Measurements from ENCODE around the gene DLGAP5.

Gene DLGAP5

DNA sequence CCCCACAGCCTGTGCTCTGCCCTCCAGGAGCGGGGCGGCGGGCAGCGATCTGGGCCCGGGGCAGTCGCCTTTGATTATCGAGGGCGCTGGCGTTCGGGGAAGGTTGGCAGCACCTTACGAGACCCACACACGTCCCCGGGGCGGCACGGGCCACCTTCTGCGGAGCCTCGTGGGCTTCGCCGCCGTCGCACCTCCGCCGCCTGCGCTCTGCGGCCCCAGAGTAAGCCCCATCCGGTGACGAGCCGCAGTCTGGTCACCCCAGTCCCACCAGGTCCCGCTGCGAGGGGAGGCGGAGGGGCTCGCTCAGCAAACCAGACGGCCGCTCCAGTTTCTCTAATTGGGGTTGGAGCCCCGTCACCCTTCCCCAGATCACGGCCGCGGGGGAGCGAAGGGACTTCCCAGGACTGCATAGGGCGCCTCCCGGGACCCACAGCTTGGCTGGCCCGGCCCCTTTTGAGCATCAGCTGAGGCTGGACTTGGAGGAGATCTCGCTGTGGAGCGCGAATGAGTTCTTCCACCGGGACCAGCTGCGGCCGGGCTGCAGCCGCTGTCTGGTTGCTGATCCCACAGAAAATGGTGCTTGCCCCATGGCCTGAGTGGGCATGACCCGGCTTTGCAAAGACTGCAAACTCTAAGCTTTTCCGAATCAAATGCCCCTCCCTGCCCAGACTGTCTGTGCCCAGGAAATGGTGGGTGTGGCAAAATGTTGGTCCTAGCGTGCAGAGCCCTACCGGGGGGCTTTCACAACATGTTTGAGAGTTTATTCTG is 61.8 kb downstream of the DLGAP5 start:
- peak; percentile 59 for DNase-seq

DNA sequence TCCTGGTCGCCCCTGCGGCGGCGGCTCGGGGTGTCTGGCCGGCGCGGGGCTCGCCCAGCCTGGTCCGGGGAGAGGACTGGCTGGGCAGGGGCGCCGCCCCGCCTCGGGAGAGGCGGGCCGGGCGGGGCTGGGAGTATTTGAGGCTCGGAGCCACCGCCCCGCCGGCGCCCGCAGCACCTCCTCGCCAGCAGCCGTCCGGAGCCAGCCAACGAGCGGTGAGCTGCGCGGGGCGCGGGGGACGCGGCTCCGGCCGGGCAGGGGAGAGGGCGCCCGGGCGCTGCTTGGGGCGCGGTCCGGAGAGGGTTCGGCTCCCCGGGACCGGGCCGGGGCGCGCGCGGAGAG is 62.3 kb downstream of the DLGAP5 start, which contains the start of gene LGALS3:
Gene LGALS3, plus strand, starts transcription at position 167 of the 342 bp plus-strand sequence. CDS start 8,122 bp downstream, outside the sequence.
- peak; percentile 33 for DNase-seq

DNA sequence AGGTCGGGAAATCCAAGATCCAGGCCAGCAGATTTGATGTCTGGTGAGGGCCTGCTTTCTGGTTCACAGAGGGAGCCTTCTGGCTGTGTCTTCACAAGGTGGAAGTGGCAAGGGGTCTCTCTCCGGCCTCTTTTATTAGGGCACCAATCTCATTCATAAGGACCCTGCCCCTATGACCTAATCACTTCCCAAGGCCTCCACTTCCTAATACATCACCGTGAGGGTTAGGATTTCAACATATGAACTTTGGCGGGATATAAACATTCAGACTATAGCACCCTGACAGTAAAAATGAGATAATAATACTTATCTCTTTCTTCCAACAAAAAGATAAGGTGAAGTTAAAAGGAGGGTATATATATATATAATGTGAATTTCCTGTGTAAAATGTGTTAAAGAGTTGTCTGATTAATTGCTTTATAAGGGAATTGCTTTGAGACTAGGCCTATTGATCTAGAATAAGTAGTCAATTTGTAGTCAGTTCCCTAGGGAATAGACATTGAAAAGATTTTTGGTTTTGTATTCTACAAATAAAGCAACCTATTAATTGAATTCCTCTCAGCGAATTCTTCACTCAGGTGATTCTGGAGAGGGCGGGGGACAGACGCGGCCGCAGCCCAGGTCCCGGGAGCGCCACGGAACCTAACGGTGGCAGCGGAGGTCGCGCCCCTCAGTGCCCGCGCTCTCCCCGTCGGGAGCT is 62.8 kb downstream of the DLGAP5 start:
- DNase-seq: no peak

DNA sequence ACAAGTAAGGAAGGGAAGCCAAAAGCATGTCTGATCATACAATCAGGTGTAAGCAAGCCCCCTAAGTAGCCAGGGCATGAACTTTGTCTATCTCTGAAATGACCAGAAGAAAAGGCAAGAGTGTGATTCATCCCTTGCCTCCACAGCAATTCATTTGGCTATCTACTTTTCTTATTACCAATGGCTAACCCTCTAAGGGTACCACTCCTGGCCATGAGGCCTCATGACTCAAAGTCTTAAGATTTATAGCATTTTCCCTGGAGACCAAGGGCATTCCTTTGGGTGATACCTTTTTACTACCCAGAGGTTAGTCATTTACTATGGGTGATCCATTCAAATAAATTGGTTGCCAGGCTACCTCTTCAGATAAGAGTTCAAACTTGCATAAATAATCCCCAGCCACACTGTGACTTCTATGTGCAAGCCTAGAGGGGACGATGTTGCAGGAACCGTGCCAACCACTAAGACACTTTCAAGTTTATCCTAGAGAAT is 63.9 kb downstream of the DLGAP5 start:
- DNase-seq: no peak

DNA sequence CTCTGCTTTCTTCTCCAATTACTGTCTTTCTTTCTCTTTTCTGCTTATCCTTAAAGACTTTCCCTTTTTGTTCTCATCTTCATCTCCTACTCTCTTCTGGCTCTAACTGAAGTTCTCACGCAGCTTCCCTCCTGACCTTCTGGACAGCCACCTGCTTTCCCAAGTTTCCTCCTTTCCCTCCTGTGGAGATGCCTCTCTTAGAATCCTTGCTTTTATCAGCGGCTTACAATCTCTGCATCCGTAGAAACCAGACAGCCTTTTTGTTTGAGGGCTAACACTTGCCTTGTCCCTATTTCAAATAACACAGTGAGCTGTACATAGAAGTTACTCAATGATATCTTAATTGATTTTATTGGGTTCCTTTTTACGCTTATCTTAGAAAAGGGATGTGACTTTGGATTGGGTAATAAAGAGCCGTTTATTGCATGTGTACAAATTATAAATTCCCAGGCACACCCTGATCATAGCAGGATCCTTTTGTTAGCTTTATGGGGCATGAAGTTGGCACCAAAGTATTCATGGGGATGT is 64.4 kb downstream of the DLGAP5 start:
- no peak for DNase-seq

DNA sequence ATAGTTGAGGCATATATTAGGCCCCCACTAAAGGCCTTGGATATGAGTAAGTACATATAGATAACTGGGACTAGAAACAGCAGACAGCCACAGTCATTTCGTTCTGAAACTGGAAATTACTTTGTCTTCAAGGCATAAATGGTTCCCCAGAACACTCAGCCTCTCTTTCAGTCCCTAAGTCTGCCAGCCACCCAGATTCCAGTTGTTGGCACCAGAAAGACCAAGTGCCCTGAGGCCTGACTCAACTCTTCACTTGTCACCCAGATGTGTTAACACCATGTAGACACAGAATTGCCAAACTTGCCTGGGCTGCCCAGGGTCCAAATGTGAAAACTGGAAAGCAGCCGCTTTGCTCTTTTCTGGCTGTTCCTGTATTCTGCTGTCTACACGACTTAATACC is 65.4 kb downstream of the DLGAP5 start:
- DNase-seq: no peak

DNA sequence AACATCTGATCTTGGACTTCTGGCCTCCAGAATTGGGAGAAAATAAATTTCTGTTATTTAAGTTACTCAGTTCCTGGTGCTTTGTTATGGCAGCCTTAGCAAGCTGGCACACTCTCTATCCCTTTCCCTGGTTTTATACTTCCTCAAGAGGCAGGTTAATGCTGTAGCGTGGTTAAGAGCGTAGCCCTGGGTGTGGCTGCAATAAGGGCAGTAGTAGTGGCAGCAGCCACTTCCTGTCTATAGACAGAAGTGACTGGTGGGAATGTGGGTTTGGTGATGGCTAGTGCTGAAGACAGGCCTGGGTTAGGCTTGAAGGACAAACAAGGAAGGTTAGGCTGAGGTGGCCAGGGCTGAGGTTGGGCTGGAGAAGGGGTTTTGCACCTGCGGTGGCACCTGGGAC is 66.0 kb downstream of the DLGAP5 start:
- DNase-seq: peak; percentile 21

DNA sequence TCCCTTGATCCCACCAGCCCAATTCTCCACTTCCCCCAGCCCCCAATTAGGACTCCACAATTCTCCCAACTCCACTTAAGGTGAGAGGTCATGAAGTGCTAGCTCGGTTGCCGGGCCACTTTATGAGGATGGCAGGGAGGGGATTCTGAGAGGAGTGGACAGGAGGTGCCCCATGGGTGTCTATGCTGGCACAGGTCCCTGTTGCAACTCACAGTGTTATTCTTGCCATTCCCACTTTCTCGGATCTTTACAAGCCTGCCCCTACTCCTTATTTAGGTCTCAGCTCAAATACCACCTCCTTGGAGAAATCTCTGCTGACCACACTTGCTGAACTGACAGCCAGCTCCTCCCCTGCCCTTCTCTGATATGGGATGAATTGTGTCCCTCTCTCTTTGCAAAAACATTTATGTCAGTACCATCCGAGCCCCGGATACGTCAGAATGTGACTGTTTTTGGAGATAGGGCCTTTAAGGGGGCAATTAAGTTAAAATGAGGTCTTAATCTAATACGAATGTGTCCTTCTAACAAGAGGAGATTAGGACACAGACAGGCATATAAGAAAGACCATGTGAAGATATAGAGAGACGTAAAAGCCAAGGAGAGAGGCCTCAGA is 66.5 kb downstream of the DLGAP5 start:
- no peak for DNase-seq

DNA sequence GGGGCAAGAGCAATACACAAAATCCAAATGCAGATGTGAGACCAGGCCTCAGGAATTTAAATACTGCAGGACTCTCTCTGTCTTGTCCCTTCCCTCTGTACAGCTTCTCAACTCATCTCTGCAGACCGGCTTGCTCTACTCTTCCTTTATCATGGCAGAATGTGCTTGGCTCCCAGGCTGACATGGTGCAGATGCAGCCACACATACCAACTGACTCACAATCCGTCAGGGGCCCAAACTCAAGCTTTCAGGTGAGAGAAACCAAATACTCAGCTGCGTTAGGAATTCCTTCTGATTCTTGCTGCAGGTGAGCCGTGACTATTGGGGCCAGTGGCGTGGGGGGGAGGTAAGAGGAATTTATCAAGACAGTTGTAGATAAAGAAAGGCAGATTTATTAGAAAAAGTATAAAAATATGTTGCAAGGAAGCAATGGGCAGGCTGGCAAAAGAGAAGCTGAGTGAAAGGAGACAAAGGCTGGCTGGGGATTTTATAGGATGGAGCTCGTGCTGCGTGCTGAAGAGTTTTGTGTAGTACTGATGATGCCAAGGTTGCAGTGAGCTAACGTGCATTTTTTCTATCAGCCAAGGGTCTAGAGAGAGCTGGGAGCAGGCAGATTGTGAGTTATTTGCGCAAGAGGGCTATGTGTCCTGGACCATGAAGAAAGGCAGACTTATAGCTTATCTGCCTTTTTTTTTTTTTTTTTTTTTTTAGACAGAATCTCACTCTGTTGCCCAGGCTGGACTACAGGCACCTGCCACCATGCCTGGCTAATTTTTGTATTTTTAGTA is 67.3 kb downstream of the DLGAP5 start:
- no peak for DNase-seq

DNA sequence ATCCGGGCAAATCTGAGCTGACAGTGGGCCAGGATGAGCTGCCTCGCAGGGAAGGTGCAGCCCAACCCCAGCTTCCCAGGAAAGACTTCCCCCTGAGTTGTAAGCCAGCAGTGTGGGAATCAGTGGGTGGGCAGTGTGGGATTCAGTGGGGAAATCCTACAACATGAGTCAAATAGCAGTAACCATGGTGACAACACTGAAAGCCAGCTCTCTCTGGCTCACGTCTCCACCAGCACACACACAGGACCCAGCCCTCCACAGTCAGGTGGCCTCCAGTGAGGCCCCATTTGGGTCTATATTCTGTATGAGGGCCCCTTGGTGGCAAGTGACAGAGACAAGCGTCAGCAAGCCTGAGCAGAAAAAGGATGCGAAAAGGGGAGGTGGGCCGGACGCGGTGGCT is 68.3 kb downstream of the DLGAP5 start:
- DNase-seq: no peak

DNA sequence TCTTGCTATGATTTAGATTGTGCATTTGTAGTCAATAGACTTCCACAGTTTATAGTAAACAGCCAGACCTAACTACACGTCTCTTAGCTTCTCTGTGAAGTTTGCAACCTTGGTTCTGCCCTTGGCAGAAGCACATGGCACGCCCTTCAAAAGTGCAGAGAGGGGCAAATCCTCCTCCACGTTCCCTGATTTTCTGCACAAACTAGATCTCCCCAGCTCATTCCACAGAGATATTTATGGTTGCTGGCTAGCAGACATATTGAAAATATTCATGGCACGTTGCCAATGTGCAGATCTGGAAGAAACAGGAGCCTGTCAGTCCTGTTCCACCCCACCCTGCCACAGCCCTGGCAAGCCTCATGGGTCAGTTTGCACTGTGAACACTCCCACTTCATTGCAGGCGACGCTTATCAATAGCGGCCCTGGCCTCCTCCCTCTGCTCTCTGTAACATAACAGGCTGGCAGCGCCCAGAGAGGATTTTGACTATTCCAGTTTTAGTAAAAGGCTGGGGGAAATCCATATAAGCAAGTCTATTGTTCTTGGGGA is 68.9 kb downstream of the DLGAP5 start:
- no peak for DNase-seq

DNA sequence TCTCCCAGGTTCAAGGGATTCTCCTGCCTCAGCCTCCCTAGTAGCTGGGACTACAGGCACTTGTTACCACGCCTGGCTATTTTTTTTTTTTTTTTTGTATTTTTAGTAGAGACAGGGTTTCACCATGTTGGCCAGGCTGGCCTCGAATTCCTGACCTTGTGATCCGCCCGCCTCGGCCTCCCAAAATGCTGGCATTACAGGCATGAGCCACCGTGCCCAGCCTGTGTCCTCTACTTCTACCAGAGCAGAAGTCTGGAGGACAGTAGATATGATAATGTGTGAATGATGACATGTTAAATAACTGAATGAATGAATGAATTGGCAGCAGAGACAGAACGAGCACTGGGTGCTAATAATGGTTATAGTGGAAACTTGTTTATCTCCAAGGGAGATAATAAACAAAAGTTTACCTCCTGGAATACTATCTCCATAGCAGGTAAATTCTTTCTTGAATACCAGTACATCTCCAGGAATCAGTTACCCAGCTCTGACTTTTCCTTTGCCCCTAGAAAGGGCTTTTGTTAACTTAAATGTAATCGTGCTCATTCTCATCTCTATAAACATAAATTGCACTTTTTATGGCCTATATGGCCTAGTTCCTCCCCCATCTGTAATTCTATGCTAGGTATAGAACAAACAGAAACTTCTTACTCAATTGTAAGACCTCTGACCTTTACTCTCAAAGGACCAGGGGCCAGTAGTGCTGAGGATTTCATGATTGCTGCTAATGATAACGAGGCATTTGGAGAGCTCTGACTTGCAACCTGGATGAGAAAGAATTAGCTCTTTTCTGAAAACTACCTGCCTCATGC is 69.6 kb downstream of the DLGAP5 start:
- no peak for DNase-seq

DNA sequence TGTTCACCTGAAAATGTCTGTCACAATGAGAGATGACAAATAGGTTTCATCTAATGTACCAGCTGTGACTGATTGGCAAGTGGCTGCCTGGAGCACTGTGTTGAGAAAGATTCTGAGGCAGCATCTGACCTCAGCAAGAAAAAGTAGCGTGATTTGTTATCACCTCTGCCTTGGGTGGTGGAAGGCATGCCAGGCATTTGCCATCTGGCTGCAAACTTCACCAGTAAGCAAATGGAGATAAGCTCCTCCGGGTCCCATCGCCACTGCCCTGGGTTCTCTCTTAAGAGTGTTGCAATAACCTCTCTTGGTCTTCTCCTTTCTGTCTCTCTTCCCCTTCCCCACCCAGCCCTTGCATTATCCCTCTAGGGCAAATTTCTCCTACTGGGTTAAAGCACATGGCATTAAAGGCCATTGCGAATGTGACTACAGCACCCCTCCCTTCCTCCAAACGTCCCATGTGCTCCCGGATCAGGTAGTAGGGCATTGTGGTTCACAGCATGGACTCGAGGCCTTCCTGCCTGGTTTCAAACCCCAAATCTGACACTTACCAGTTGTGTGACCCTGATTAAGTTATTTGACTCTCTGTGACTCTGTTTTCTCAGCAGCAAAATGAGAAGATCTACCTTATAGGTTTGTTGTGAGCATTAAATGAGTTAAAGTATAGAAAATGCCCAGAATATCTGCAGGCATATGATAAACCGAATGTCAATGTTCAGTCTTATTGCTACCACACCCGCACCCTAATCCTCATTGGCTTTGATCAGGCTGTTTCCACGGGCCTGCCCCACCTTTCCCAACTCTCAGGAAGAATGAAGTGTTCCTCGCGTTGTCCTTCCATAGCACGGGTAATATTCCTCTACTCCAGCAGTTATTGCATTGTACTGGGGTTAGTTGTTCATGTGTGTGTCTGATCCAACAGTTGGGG is 70.6 kb downstream of the DLGAP5 start:
- no peak for DNase-seq

DNA sequence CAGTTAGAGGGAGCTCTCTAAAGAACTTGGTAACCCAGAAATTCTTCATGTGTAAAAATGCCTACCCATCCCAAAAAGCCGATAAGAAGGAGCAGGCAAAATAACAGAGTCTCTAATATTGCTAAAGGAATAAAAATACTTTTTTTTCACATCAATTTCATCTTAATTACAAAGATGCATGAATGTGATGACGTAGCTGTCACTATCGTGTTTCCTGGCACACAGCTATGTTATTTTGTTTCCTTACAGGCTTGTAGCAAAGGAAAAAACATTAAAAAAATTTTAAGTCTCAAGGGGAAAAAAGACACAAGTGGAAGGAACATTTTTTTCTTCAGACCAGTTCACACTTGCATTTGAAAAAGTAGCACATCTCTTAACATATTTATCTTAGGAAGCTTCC is 72.6 kb downstream of the DLGAP5 start:
- DNase-seq: no peak

DNA sequence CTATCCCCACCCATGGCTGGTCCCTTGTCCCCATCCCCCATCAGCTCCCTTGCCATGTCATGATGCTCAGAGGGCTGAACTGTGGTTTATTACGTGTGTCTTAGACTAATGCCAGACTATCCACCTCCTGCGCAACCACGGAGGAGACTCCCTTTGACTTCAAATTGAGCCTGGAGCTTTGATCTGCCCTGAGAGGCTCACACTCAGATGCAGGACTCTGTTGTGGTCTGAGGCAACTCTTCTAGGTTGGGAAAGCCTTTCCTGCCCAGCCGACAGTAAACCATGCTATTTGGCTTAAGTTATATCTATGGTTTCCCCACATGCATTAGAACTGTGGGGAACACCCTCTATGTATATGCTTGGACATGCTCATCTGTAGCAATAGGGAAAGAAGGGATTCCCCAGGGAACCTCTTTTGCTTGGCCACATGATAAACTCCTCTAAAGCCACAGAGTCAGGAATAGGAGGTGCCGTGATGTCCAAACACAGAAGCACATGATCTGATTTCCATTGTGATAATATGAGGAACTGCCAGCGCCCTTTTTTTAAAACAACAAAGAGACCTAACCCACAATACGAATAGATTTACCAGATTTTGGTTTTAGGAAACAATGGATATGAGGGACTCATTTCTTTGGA is 73.5 kb downstream of the DLGAP5 start:
- no peak for DNase-seq

DNA sequence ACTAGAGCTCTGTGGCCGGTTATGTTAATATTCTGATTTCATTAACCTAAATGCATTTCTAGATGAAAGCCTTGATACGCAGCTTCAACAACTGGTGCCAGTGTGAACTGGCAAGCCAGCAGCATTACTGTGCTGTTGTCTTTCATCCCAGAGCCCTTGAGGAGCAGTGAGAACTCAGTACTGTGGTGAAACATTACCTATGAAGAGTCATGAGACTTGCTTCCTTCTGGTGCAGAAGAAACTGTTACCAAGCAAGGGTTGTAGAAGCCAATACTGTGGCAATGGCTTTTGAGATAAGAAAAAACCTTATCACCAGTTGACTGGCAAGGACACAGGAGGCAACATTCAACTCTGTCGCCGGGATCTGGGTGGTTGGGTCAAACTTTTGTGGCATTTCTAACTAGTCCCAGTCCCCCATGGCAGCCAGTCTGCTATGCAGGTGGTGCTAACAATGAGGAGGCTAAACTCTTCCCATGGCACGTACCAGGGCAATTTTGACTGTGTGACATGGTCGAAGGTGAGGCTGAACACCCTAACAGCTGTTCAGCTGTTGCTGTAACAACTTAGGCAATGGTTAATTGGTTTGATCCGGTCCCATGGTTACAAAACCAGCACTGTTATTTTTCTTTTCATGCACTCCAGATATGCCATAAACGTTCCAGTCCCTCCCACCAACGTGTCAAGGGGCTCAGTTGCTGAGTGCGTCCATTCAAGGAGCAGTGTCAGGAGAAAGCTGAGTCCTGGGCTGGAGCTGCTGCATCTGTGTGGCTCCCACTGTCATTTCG is 74.9 kb downstream of the DLGAP5 start:
- no peak for DNase-seq

DNA sequence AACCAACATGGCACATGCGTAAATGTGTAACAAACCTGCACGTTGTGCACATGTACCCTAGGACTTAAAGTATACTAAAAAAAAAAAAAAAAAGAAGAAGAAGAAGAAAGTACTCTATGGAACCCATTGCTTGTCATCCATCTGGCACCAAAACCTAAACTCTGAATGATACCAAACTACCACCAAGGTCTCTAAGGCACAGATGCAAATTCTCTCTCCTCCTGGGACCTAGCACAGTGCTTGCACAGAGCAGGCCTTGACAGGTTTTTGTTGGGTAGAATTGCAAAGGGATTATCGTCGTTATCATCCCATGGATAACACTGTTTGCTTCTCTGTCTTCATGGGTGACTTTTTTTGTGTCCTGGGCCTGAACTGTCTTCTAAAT is 75.5 kb downstream of the DLGAP5 start:
- DNase-seq: no peak

DNA sequence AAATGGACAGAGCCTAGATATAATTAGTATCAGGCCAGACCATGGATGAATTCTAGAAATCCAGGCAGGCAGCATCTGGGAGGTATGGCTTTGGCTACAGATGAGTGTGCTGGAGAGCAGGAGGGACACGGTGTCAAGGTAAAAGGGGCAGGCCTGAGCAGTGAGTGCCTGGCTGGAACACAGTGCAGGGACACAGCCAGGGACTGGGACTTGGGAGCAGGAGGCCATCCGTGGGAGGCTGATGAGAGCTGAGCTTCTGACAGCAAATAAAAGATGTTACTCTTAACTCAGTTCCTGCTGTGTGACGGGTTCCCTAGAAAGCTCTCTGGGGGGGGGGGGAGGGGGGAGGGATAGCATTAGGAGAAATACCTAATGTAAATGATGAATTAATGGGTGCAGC is 75.9 kb downstream of the DLGAP5 start:
- DNase-seq: no peak

DNA sequence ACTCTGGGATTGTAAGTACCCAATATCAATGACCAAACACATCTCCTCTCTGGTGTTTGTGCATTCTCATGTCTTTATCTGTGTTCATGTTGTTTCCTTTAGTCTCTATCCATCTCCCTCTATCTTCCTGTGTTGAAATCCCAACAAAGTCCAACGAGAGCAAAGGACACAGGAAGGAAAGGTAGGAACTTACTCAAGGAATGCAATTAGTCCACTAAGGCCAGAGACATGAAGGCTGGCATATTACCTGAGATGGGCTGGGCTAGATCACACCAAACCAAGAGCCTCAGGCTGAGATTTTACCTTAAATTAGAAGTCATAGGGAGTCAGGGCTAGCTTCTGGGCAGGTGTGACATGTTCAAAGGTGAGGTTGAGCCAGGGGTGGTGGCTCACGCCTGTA is 76.7 kb downstream of the DLGAP5 start:
- no peak for DNase-seq

Data from CD4-positive, alpha-beta T cell treated with Interleukin-21 for 1 hour (primary cell).